HEK293 (cell line): Measurements from ENCODE around the gene ATP13A4.

Experiments
- CTCF ChIA-PET: fragments of 350-600 bp; formaldehyde crosslinking; extraction: SDS; loops from one replicate; lab custom pipeline; 2021; ENCODE audit warnings: antibody characterized with exemption; lab: Yijun Ruan, JAX
- POLR2A ChIA-PET: fragments of 300-600 bp; formaldehyde crosslinking; extraction: SDS; loops from one replicate; lab custom pipeline; 2020; ENCODE audit warnings: antibody characterized with exemption, inconsistent platforms; lab: Yijun Ruan, JAX
- H3K27ac ChIP-seq: fragments of 200-500 bp; sonication (Bioruptor generic); 2 replicates; pipeline ENCODE4 v1.5.1; 2014; ENCODE audit warnings: low read depth, low read length, control low read depth, inconsistent platforms; ENCODE audit errors: extremely low read depth
- H3K36me3 ChIP-seq, 2 experiments: fragments of 200-500 bp in 1 of 2; sonication (Bioruptor generic) in 1 of 2; 1 replicate in 1 of 2; 2 replicates in 1 of 2; pipeline ENCODE4 v1.5.1; 2014 to 2017; ENCODE audit warnings: inconsistent platforms in 2 of 2, low read length in 2 of 2; ENCODE audit not compliant: control insufficient read depth in 2 of 2, insufficient read depth in 1 of 2
- H3K4me1 ChIP-seq: fragments of 200-500 bp; sonication (Bioruptor generic); 2 replicates; pipeline ENCODE4 v1.5.1; 2014; ENCODE audit warnings: mild to moderate bottlenecking, low read length, inconsistent platforms; ENCODE audit not compliant: control insufficient read depth, insufficient read depth
- H3K4me3 ChIP-seq: 2 replicates; pipeline ENCODE4 v1.5.1; 2011; ENCODE audit warnings: low read depth, mild to moderate bottlenecking, control low read depth, low read length, moderate library complexity
- H3K9me3 ChIP-seq: fragments of 200-500 bp; sonication (Bioruptor generic); 2 replicates; pipeline ENCODE4 v1.5.1; 2014; ENCODE audit warnings: low read depth, low read length, inconsistent platforms; ENCODE audit not compliant: control insufficient read depth, insufficient read depth
- BCL11A ChIP-seq: fragments of 450-650 bp; formaldehyde crosslinking; IDR thresholded peaks from 2 replicates; pipeline ENCODE4 v1.5.1; 2016; ENCODE audit warnings: low read depth, missing biosample characterization, missing genetic modification characterization
- ELK4 ChIP-seq: IDR thresholded peaks from 2 replicates; pipeline ENCODE4 v1.6.1; 2011; ENCODE audit warnings: mild to moderate bottlenecking, low read depth, low read length, borderline replicate concordance
- KLF17 ChIP-seq: fragments of 450-650 bp; formaldehyde crosslinking; IDR thresholded peaks from 2 replicates; pipeline ENCODE4 v1.5.1; 2016; ENCODE audit warnings: missing biosample characterization, missing genetic modification characterization
- PBX3 ChIP-seq: sonication (generic); formaldehyde crosslinking; IDR thresholded peaks from 2 replicates; pipeline ENCODE4 v1.8.1; 2022; ENCODE audit warnings: mild to moderate bottlenecking, moderate library complexity, missing genetic modification reagents
- PRDM1 ChIP-seq: fragments of 450-650 bp; formaldehyde crosslinking; IDR thresholded peaks from 2 replicates; pipeline ENCODE4; 2016; ENCODE audit warnings: missing biosample characterization, missing genetic modification characterization
- REST ChIP-seq: fragments of 450-650 bp; formaldehyde crosslinking; IDR thresholded peaks from 2 replicates; pipeline ENCODE4 v1.5.1; 2016; ENCODE audit warnings: missing biosample characterization, missing genetic modification characterization
- TSHZ1 ChIP-seq: fragments of 450-650 bp; formaldehyde crosslinking; IDR thresholded peaks from 2 replicates; pipeline ENCODE4 v1.5.1; 2016; ENCODE audit warnings: missing biosample characterization, missing genetic modification characterization, borderline replicate concordance
- ZBTB26 ChIP-seq: fragments of 450-650 bp; formaldehyde crosslinking; optimal IDR thresholded peaks from 2 replicates; pipeline ENCODE3; 2016; ENCODE audit warnings: missing biosample characterization, mild to moderate bottlenecking, missing genetic modification characterization
- ZFP69B ChIP-seq: fragments of 450-650 bp; formaldehyde crosslinking; IDR thresholded peaks from 2 replicates; pipeline ENCODE4 v1.5.1; 2016; ENCODE audit warnings: missing biosample characterization, missing genetic modification characterization
- ZNF146 ChIP-seq: fragments of 450-650 bp; formaldehyde crosslinking; IDR thresholded peaks from 2 replicates; pipeline ENCODE4 v1.5.1; 2016; ENCODE audit warnings: missing biosample characterization, missing genetic modification characterization
- ZNF335 ChIP-seq: fragments of 450-650 bp; formaldehyde crosslinking; conservative IDR thresholded peaks from 2 replicates; pipeline ENCODE4 v1.5.1; 2016; ENCODE audit warnings: missing biosample characterization, missing genetic modification characterization
- ZNF398 ChIP-seq: fragments of 450-650 bp; formaldehyde crosslinking; IDR thresholded peaks from 2 replicates; pipeline ENCODE4 v1.5.1; 2017; ENCODE audit warnings: missing biosample characterization, missing genetic modification characterization
- ZNF416 ChIP-seq: fragments of 450-650 bp; formaldehyde crosslinking; IDR thresholded peaks from 2 replicates; pipeline ENCODE4 v1.5.1; 2016; ENCODE audit warnings: missing biosample characterization, missing genetic modification characterization
- ZNF473 ChIP-seq: fragments of 450-650 bp; formaldehyde crosslinking; IDR thresholded peaks from 2 replicates; pipeline ENCODE4 v1.5.1; 2017; ENCODE audit warnings: missing biosample characterization, missing genetic modification characterization
- ZNF501 ChIP-seq: fragments of 450-650 bp; formaldehyde crosslinking; IDR thresholded peaks from 2 replicates; pipeline ENCODE4 v1.5.1; 2016; ENCODE audit warnings: missing biosample characterization, missing genetic modification characterization
- ZNF530 ChIP-seq: fragments of 450-650 bp; formaldehyde crosslinking; IDR thresholded peaks from 2 replicates; pipeline ENCODE4 v1.5.1; 2016; ENCODE audit warnings: low read depth, missing biosample characterization, missing genetic modification characterization
- ZNF549 ChIP-seq: fragments of 450-650 bp; IDR thresholded peaks from 2 replicates; pipeline ENCODE4 v1.5.1; 2018; ENCODE audit warnings: missing biosample characterization, missing genetic modification characterization, mild to moderate bottlenecking, inconsistent platforms, moderate library complexity
- ZNF596 ChIP-seq: fragments of 450-650 bp; IDR thresholded peaks from 2 replicates; pipeline ENCODE4 v1.5.0; 2018; ENCODE audit warnings: missing biosample characterization, mild to moderate bottlenecking, missing genetic modification characterization, moderate library complexity
- ZNF624 ChIP-seq: fragments of 450-650 bp; formaldehyde crosslinking; IDR thresholded peaks from 2 replicates; pipeline ENCODE4 v1.5.1; 2017; ENCODE audit warnings: missing biosample characterization, missing genetic modification characterization
- ZNF658 ChIP-seq: fragments of 450-650 bp; formaldehyde crosslinking; IDR thresholded peaks from 2 replicates; pipeline ENCODE4; 2016; ENCODE audit warnings: missing biosample characterization, missing genetic modification characterization
- ZNF660 ChIP-seq: fragments of 450-650 bp; IDR thresholded peaks from 2 replicates; pipeline ENCODE4 v1.5.1; 2018; ENCODE audit warnings: missing biosample characterization, mild to moderate bottlenecking, missing genetic modification characterization

The ATP13A4 gene

GRCh38 chr3:193593668-193594030, 39.0 kb upstream of the ATP13A4 start (continued):
- TF ChIP-seq ZNF624 = no peak
- no peak for TF ChIP-seq ZNF416 (tag by site-specific recombination)

- Histone ChIP-seq H3K4me3 (peak within 1 kb of the TSS; percentile 70), H3K27ac (peak within 1 kb of the TSS; percentile 42; the same call in 1 of the 2 replicates), H3K36me3 (peaks cover 0 to 12% of the 10 kb centered on the region in 2 experiments; a peak in 1 of 3 replicates), H3K9me3 (no peaks in the 10 kb centered on the region), H3K4me1 (0 out of 2 replicates have a peak, but pooled peaks cover 2% of the 10 kb centered on the region)
- CTCF ChIA-PET = interaction anchor here (0.6 kb wide), 1 partner anchor 74 kb away, joined by 4 read pairs; no protein-coding TSS in a partner anchor
- POLR2A ChIA-PET = no interaction called here
- TF ChIP-seq ZNF549 (tag by site-specific recombination) (no peak), ZNF473 (tag by site-specific recombination) (no peak), ZNF660 (peak; percentile 80), PBX3 (CRISPR knock-in tag) (no peak), ZNF146 (tag by site-specific recombination) (peak; percentile 44; the same call in 1 of the 2 replicates), ZFP69B (tag by site-specific recombination) (peak; percentile 13), ZBTB26 (tag by site-specific recombination) (peak; percentile 64), ZNF398 (tag by site-specific recombination) (peak; percentile 91), BCL11A (tag by site-specific recombination) (no peak), ZNF658 (tag by site-specific recombination) (no peak), REST (tag by site-specific recombination) (0 out of 2 replicates have a peak, but pooled peaks have one; percentile 10), ZNF501 (tag by site-specific recombination) (peak; percentile 77; the same call in 1 of the 2 replicates), ZNF530 (no peak), KLF17 (peak; percentile 79; the same call in 1 of the 2 replicates), ELK4 (no peak), ZNF335 (peak; percentile 100), ZNF596 (tag by site-specific recombination) (peak; percentile 54; the same call in 1 of the 2 replicates), TSHZ1 (tag by site-specific recombination) (0 out of 2 replicates have a peak, but pooled peaks have one; percentile 18), PRDM1 (tag by site-specific recombination) (peak; percentile 77)
Measured at GRCh38 chr3:193592841-193593667, 38.4 kb upstream of the ATP13A4 start, which contains the start of gene OPA1. TSS of gene OPA1 (plus strand) at chr3:193593208. CDS start at chr3:193593378, 170 bp downstream.
